ENCODE results near the gene SDCBP2. TPM values are rescaled to one million over a fixed set of nuclear protein-coding genes. Genes with fewer than 3 reads are reported as not detected.

SDCBP2 gene
- total RNA-seq, 4 donors from 2014 or later = 90.2 to 175 (median 134) TPM

- no peak overlapping the region for H3K4me3 ChIP-seq
- intact Hi-C loops (cut with DNase I) = no loop called here
- 20 to 42% methylated on average over 7 of the region's 7 CpGs for WGBS, 2 donors
- peaks cover 4 to 94% (median 34%) of the 10 kb centered on the region in 3 donors for H3K4me1 ChIP-seq
- TF ChIP-seq POLR2A (IDR thresholded peaks at IDR 0.05) = no peak
- H3K36me3 ChIP-seq = peaks cover 0 to 38% (median 0%) of the 10 kb centered on the region in 3 donors
- H3K9me3 ChIP-seq = no peaks in the 10 kb centered on the region
- H3K27ac ChIP-seq = peak overlapping the region in 3 of 4 donors; percentile 9 to 33 (median 22)
- no peaks in the 10 kb centered on the region for H3K27me3 ChIP-seq
- no peak for DNase-seq
Measured at GRCh38 chr20:1376408-1377270, 47.7 kb upstream of the SDCBP2 start.

DNA sequence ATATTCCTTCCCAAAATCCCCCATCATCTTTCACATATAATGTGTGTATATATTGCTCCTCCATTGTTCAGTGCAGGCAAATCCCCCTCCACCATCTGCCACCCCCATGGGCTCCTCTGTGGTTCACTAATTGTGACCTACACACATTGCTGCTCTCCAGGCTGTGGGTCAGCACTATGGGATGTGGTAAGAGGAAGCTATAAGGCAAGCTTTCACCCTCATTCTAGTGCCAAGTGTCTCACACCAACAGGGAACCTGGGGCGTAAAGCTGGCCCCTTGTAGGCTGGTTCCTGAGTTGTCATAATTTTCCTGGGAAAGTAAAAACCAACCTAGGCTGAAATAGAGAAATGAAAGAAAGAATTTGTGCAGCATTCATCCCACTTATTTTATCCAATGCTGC, 47.1 kb upstream of the SDCBP2 start:
- peak overlapping the region in 3 of 4 donors; percentile 3 to 33 (median 17) for H3K27ac ChIP-seq
- H3K36me3 ChIP-seq = peaks cover 0 to 44% (median 0%) of the 10 kb centered on the region in 3 donors
- intact Hi-C loops (cut with DNase I) = no loop called here
- 60 to 86% methylated on average over 1 of the region's 1 CpG for WGBS, 2 donors
- no peak overlapping the region for H3K4me3 ChIP-seq
- no peak for DNase-seq
- H3K4me1 ChIP-seq = peaks cover 4 to 95% (median 34%) of the 10 kb centered on the region in 3 donors
- H3K9me3 ChIP-seq = no peaks in the 10 kb centered on the region
- H3K27me3 ChIP-seq = no peaks in the 10 kb centered on the region
- TF ChIP-seq, protein P1, sequence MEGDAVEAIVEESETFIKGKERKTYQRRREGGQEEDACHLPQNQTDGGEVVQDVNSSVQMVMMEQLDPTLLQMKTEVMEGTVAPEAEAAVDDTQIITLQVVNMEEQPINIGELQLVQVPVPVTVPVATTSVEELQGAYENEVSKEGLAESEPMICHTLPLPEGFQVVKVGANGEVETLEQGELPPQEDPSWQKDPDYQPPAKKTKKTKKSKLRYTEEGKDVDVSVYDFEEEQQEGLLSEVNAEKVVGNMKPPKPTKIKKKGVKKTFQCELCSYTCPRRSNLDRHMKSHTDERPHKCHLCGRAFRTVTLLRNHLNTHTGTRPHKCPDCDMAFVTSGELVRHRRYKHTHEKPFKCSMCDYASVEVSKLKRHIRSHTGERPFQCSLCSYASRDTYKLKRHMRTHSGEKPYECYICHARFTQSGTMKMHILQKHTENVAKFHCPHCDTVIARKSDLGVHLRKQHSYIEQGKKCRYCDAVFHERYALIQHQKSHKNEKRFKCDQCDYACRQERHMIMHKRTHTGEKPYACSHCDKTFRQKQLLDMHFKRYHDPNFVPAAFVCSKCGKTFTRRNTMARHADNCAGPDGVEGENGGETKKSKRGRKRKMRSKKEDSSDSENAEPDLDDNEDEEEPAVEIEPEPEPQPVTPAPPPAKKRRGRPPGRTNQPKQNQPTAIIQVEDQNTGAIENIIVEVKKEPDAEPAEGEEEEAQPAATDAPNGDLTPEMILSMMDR (IDR thresholded peaks at IDR 0.05) = no peak
- no peak for TF ChIP-seq POLR2A (IDR thresholded peaks at IDR 0.05)

GRCh38 chr20:1375515-1375914, 46.6 kb upstream of the SDCBP2 start:
- Histone ChIP-seq H3K4me1 (peaks cover 4 to 99% (median 34%) of the 10 kb centered on the region in 3 donors), H3K27ac (peak overlapping the region in 3 of 4 donors; percentile 3 to 33 (median 17)), H3K9me3 (no peaks in the 10 kb centered on the region), H3K4me3 (no peak overlapping the region), H3K27me3 (no peaks in the 10 kb centered on the region), H3K36me3 (peaks cover 0 to 49% (median 0%) of the 10 kb centered on the region in 3 donors)
- WGBS, 2 donors = 55 to 62% methylated on average over 8 of the region's 8 CpGs
- TF ChIP-seq, protein P1 (IDR thresholded peaks at IDR 0.05) = no peak
- no peak for TF ChIP-seq POLR2A (IDR thresholded peaks at IDR 0.05)
- DNase-seq = no peak
- intact Hi-C loops (cut with DNase I) = no loop called here

DNA sequence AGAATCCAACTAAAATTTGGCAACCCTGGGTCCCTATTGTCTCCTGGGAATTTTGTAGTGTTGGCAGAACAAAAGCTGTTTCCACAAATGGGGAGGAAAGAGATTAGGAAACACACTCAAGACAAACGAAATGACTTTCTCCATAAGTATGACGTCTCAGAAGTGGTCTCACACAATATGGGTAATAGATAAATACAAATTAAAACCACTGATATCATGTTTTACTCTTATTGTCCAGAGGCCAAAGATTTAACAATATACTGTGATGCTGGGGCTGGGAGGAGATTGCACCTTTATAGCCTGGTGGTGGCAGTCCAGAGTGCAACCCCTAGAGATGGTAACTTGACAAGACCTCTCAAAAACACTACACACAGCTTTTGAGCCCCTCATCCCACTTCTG, 45.3 kb upstream of the SDCBP2 start:
- H3K4me3 ChIP-seq = no peak overlapping the region
- no peaks in the 10 kb centered on the region for H3K27me3 ChIP-seq
- TF ChIP-seq POLR2A (IDR thresholded peaks at IDR 0.05) = no peak
- TF ChIP-seq, protein P1 (IDR thresholded peaks at IDR 0.05) = peak in 1 of 6 experiments; percentile 8
- no peaks in the 10 kb centered on the region for H3K9me3 ChIP-seq
- peaks cover 0 to 62% (median 0%) of the 10 kb centered on the region in 3 donors for H3K36me3 ChIP-seq
- intact Hi-C loops (cut with DNase I) = no loop called here
- peaks cover 4 to 93% (median 35%) of the 10 kb centered on the region in 3 donors for H3K4me1 ChIP-seq
- 38 to 54% methylated on average over 2 of the region's 2 CpGs for WGBS, 2 donors
- no peak for DNase-seq
- peak overlapping the region in 2 of 4 donors; percentile 28 to 30 for H3K27ac ChIP-seq

- TF ChIP-seq POLR2A (IDR thresholded peaks at IDR 0.05) = no peak
- TF ChIP-seq, protein P1 (IDR thresholded peaks at IDR 0.05) = no peak
Measured at GRCh38 chr20:1373614-1374013, 44.7 kb upstream of the SDCBP2 start.

More at GRCh38 chr20:1373614-1374013, 44.7 kb upstream of the SDCBP2 start:
- Histone ChIP-seq H3K4me3 (no peak overlapping the region), H3K36me3 (peaks cover 0 to 67% (median 0%) of the 10 kb centered on the region in 3 donors), H3K27me3 (no peaks in the 10 kb centered on the region), H3K27ac (peak overlapping the region in 3 of 4 donors; percentile 23 to 51 (median 30)), H3K9me3 (no peaks in the 10 kb centered on the region), H3K4me1 (peaks cover 4 to 87% (median 35%) of the 10 kb centered on the region in 3 donors)
- WGBS, 2 donors = 57 to 89% methylated on average over 4 of the region's 4 CpGs
- DNase-seq = no peak
- intact Hi-C loops (cut with DNase I) = no loop called here
